DMS 273 (cell line): Measurements from ENCODE around the gene NPHP4.
A peak's percentile ranks its signal among the peaks of the same experiment; 100 is the strongest.

ENCODE experiments used
- DNase-seq: peaks from one replicate; lab custom pipeline; 2025; ENCODE audit not compliant: unreplicated experiment; lab: John Stamatoyannopoulos, UW

NPHP4 gene

GRCh38 chr1:5991381-5992025, 722 bp downstream of the NPHP4 start:
- DNase-seq, result peak; percentile 65

- no peak for DNase-seq
Measured at GRCh38 chr1:5990913-5991312, 1.3 kb downstream of the NPHP4 start.

DNA sequence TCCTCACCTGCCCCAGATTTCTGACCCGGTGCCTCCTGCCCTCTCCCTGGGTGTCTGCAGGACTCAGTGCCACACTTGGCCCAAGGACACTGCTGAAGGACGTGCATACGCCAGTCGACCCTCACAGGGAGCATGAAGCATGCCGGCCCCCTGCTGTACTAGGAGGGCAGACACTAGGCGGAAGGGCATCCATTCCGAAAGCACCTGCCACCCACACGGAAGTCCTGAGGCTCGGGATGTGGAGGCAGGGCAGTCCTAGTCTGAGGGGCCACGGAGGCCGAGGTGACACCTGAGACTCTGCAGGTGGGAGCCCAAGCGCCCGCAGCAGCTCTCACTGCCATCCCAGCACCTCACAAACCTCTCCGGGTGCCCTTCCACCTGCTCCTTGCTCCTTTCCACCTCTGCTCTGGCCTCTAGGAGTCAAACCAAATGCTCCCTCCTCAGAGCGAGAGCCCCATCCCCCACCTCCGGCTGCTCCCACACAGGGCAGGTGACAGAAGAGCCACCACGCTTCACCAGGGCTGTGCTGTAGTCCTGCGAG, 2.4 kb downstream of the NPHP4 start:
- no peak for DNase-seq

- DNase-seq, result no peak
Measured at GRCh38 chr1:5989286-5989605, 3.0 kb downstream of the NPHP4 start.

DNA sequence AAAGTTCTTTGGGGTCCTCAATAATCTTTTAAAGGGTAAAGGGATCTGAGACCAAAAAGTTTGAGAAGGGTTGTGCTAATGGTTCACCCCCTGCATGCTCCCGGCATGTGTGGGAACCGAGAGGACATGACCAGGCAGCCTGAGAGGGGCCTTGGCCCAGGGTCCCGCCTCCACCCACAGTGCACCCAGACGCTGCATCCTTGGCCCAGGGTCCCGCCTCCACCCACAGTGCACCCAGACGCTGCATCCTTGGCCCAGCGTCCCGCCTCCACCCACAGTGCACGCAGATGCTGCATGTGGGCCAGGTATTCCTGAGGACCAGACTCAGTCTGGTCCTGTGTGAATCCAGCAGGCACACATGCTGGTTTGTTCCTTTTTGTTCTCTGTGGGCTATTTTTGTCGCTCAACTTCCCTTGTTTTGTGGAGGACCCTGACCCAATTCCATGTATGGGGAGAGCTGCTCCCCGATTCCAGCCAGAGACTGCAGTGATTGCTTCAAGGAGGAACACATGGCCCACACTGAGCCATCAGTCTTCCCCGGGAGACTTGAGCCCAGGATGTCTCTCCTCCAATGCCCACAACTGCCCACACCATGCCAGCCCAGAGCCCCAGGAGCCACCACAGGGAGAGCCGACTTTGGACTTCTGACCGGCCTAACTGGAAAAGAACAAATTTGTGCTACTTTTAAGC, 3.5 kb downstream of the NPHP4 start:
- no peak for DNase-seq

GRCh38 chr1:5986018-5986417, 6.2 kb downstream of the NPHP4 start:
- no peak for DNase-seq

- DNase-seq, result no peak
Measured at GRCh38 chr1:5985250-5985649, 7.0 kb downstream of the NPHP4 start.

GRCh38 chr1:5983361-5984103, 8.7 kb downstream of the NPHP4 start:
- DNase-seq, result no peak

GRCh38 chr1:5982868-5983267, 9.4 kb downstream of the NPHP4 start:
- no peak for DNase-seq

DNA sequence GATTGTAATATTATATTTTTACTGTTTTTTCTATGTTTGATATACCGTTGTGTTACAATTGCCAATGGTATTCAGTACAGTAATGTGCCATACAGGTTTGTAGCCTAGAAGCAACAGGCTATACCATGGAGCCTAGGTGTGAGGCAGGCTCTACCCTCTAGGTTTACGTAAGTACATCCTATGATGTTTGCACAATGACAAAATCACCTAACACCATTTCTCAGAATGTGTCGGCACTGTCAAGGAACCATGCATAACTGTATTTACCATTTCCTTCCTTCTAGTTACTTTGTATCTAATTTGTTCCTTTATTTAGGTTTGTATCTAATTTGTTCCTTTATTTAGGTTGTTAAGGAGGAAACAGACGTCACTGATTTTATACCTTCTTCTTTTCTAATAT, 9.9 kb downstream of the NPHP4 start:
- DNase-seq, result no peak

DNA sequence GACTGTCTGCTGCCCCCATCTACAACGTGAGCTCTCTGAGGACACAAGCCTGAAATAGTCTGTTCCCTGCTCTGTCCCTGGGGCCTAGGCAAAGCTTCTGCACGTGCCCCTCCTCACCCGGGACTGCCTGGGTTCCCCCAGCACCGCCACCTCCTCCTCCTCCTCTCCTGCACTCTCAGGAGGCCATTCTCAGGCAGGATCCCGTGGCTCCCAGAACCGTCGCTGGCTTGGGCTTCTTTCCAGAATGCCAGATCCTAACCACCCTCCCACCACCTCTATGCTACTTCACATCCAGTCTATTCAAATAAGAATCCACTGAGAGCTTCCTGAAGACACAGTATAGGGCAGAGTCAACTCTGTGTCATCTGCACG, 11.2 kb downstream of the NPHP4 start:
- no peak for DNase-seq

DNA sequence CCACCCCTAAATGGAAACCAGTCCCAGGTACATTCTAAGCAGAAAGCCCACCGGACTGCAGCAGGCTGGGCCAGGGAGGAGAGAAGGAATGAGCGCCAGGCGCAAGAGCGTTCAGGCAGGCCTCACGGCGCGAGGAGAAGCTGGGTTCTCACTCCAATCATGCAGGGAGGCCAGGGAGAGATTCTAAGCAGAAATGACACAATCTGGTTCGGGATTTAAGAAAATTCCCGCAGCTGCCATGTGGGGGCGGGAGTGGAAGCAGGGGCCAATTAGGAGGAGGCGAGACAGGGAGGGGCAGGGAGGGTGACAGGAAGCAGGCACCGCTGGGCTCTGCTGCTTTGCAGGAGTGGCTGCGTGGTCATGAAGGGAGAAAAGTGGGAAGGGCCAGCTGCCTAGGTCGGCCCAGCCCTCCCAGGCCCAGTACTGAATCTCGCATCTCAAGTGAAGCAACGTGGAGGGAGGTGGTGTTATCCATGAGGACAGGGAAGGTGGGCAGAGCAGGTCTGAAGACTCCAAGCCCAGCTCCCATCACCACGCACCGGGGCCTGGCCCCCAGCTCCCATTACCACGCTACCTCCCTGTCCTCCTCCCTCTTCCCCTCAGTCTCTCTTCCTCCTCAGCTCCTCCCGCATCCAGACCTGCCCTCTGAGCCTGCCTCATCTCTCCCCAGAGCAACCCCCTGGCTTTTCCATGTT, 11.8 kb downstream of the NPHP4 start:
- DNase-seq, result peak; percentile 81

GRCh38 chr1:5979536-5980313, 12.5 kb downstream of the NPHP4 start:
- no peak for DNase-seq

DNA sequence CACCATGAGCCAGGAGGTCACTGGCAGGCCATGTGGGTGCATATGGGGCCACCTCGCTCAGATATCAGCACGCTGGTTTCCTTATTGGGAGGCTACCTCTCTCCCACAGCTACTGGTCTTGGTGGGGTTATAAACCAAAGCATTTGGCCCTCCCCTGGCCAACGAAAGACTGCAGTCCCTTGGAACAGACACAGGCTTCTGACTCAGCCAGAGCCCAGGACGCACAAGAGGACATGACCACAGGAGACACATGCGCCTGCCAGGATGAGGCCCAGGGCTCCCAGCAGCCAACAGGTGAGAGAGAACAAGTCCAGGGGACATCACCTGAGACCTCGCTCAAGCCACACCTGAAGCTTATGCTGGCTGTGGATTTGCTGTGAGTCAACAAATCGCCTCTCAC, 13.8 kb downstream of the NPHP4 start:
- no peak for DNase-seq

GRCh38 chr1:5977494-5978444, 14.5 kb downstream of the NPHP4 start:
- DNase-seq, result peak; percentile 42

DNA sequence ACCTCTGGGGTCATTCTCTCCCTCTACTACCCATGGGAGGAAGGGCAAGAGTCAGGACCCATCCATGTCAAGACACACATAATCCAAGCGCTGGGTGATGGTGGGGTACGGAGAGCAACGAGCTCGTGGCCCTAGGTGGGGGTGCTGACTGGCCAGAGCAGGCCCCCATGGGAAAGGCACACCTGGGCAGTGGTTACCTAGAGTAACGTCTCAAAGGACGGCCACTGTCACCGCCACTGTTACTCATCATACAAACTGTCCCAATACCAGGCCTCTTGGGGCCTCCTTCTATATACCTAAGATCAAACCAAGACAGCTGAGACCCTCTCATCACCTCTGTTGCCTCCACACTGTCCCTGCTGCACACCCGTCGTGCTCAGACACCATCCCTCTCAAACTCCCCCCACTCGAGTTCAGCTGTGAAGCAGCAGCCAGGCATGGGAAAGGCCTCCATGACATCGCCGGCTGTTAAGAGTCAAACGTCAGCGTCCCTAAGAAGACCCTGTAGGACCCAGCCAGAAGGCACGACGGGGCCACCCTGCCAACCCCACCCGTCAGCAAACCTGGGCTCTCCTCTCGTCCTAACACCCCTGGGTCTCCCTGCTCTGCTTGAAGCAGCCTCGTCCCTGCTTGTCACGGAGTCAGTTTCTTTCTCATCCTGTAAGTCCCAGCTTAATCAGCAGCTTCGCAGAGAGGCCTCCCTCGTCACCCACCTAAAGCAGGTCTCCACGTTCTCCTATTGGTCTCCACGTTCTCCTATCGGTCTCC, 15.3 kb downstream of the NPHP4 start:
- no peak for DNase-seq

GRCh38 chr1:5976231-5976630, 16.0 kb downstream of the NPHP4 start:
- DNase-seq, result no peak

- peak; percentile 77 for DNase-seq
Measured at GRCh38 chr1:5975133-5975880, 16.9 kb downstream of the NPHP4 start.
